GM21360 (cell line): ENCODE measurements around the gene SHISA9.
A peak's percentile ranks its signal among the peaks of the same experiment; 100 is the strongest.

Experiments
- ATAC-seq: cut with Tn5 transposase; IDR thresholded peaks from one replicate; pipeline ENCODE4 v1.9.1; 2021; ENCODE audit warnings: mild to moderate bottlenecking, moderate library complexity; ENCODE audit not compliant: unreplicated experiment

The SHISA9 gene

DNA sequence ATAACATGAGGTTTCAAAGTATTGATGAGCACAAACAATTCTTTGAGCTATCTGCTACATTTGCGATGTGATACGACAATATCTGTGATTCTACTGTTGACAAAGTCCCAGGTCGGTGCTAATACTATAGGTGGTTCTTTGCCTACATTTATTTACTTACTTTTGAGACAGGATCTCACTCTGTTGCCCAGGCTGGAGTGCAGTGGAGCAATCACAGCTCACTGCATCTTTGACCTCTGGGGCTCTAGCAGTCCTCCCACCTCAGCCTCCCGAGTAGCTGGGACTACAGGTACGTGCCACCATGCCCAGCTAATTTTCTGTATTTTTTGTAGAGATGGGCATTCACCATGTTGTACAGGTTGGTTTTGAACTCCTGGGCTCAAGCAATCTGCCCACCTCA lies 343.4 kb downstream of the SHISA9 start:
- no peak for ATAC-seq

DNA sequence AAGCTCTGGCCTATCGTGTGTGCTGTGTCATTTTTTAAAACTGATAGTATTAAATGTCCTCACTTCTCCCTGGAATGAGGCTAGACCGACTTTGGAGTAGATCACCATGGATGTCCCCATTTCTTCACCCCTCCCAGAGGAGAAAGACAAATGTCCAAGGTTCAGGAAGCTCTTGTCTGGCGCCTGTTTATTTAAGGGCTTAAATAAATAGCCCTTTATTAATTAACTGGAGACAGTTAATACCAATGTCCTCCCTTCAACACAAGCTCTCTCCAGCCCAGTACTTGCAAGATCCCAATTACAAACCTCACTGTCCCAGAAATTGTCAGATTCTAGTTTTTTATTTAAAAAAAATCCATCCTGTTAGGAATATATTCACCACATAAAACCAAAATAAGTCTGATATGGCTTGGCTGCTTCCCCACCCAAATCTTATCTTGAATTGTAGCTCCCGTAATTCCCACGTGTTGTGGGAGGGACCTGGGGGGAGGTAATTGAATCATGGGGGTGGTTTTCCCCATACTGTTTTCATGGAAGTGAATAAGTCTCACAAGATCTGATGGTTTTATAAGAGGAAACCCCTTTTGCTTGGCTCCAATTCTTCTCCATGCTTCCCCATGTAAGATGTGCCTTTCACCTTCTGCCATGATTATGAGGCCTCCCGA lies 344.4 kb downstream of the SHISA9 start:
- no peak for ATAC-seq

DNA sequence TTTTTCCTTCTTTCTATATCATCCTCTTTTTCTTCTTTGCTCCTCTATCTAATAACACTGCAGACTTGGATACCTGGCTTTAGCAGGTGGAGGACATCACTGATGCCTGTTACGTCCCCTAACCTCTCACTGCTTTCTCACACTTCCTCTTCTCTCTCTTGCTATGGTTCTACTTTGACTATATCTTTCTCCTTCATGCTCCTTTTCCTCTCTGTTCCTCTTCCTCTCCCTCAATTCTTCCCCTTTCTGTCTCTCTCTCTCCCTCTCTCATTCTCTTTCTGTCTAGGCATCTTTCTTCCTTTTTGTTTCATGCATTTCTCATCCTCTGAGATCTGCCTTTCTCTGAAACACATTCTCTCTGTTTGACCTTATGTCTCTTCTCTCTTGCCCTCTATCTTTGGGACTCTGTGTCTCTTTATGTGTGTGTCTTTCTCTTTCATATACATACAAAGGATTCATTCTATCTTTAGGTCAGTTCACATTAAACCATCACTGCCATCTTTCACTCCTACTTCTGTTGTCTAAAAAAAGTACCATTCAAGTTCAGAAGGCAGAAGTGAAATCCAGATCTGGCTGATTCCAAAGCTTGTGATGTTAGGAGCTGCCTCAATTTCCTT lies 353.7 kb downstream of the SHISA9 start:
- ATAC-seq, result peak; percentile 51

DNA sequence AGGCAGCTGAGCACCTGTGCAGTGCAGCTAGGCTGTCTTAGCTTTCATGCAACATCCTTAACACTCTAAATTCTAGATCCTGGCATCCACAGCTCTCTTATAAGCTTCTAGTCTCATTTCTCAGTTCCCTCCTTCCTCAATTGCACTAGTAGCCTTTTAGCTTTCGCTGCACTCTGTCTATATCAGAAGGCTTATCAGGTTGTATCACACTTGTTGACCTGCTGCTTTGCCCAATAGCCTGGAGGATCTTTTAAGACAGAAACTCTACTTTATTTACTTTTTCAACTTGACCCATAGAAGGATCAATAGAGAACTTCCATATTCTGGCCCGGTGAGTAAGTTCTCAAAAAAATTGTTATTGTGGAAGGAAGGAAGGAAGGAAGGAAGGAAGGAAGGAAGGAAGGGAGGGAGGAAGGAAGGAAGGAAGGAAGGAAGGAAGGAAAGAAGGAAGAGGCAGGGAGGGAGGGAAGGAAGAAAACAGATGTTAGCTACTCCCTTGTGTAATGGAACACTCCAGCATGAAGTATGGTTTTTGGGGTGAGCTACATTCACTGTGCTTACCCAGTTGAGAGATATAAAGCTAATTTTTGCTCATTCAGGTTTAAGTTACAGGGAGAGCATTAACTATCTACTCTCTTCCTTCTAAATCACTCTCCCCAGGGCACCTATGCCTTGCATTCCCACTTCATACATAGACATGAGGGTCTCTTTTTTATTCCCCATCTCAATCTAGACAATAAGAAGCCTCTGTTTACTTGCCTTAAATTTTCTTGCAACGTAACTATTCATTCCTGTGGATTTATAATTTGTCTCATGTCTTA lies 361.1 kb downstream of the SHISA9 start:
- ATAC-seq, result no peak

DNA sequence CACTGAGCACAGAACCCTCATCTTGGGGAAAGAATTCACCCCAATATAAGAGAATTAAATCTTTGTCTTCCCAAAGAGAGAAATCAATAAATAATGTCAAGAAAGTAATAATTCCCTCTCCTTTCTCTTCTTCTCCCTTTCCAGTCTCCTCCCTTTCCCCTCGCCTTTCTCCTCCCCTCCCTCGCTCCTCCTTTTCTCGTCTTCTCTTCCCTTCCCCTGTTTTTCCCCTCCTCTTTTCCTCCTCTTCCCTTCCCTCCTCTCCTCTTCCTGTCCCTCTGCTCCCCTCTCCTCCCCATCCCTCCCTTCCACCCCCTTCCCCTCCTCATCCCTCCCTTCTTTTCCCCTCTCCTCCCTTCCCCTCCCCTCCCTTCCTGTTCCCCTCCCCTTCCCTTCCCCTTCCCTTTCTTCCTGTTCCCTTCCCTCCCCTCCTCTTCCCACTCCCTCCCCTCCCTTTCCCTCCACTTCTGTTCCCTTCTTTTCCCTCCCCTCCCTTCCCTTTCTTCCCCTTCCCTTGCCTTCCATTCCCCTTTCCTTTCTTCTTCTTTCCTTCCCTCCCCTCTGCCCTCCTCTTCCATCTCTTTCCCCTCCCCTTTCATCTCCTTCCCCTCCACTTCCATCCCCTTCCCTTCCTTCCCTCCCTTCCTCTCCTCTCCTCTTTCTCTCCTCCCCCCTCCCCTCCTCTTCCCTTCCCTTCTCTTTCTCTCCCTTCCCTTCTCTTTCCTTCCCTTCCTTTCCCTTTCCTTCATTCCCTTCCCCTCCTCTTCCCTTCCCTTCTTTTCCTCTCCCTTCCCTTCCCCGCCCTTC lies 363.6 kb downstream of the SHISA9 start:
- ATAC-seq, result no peak

DNA sequence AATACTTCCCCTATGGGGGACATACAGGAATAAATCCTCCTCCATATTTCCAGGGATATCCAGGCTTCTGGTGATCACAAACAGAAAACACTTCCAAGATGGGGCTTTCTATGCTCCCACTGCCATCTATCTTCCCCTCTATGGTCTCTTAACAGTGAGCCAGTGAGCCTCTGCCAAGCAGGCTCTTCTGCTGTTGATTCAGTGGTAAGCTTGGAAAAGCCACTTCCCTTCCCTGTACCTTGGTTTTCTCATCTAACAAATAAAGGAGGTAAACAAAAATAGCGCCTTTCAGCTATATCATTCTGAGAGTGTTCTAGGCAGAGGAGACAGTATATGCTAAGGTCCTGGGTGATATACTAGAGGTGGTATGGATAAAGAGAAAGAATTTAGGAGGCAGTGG lies 368.0 kb downstream of the SHISA9 start:
- no peak for ATAC-seq

DNA sequence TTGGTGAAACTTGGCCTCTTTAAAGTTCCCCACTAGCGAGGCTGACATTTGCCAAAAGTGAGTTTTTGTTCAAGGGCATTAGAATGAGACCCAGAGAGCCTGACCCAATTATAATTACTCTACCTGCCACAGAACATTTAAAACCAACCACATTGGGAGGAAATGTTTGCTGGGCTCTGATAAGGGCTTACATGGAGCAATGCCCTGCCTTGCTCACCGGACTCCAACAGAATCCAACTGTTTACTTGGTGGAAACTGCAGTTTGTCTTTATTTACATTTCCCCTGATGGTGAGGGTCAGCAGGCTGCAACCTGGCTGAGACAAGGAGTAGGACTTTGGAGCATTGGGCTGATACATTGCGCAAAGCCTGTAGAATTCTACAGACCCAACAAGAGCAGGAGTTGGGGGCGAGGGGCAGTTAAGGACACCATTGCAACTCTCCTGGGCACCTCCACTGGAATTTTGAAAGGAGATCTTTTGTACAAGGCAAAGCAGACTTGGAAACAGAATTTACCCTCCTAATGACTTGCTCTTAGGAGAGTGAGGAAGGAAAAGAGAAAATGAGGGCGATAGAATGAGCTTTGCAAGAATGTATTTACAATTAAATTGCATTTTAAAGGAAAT lies 368.6 kb downstream of the SHISA9 start:
- ATAC-seq, result no peak

DNA sequence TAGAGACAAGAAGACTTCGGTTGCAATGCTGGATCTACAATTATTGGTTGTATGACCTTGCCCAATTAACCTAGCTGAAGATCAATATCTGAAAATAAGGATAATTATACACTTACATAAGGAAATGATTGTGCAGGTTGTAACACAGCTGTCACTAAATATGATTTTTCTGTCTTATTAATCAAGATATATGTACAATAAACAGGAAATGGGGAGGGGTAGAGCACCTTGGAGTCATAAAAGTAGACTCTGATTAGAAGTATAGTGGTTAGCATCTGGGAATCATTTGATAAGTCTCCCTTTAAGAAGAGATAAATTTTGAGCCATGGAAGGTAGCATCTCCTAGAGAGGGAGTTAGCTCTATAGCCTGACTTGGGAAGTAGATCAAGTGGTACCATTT lies 369.2 kb downstream of the SHISA9 start:
- no peak for ATAC-seq

DNA sequence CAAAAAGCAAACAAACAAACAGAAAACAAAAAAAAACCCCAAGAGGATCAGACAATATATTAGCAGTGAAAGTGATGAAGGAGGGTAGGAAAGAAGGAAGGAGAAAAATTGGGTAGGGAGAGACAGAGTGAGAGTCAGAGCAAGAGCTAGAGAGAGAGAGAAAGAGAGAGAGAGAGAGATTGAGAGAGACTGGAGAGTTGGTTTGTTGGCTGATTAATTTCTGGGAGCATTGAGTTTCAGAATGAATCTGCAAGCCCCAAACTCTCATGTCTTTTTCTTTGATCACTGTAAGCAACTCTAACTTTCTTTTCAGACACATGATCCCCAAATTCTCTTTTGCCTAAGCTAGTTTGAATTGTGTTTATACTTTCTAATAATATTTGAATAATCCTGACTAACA lies 388.1 kb downstream of the SHISA9 start:
- peak; percentile 59 for ATAC-seq
